ENCODE measurements around the gene PIK3IP1.

- TF ChIP-seq CTCF (IDR thresholded peaks at IDR 0.05) (no peak), POLR2A (IDR thresholded peaks at IDR 0.05) (no peak)
Observed at GRCh38 chr22:31333641-31334040, 41.4 kb upstream of the PIK3IP1 start.
